Measurements from ENCODE around the gene BTBD9. TPM values are rescaled to one million over a fixed set of nuclear protein-coding genes. Genes with fewer than 3 reads are reported as not detected.

Gene BTBD9
- total RNA-seq, 1 donor from 2014 or later = 24.1 TPM

DNA sequence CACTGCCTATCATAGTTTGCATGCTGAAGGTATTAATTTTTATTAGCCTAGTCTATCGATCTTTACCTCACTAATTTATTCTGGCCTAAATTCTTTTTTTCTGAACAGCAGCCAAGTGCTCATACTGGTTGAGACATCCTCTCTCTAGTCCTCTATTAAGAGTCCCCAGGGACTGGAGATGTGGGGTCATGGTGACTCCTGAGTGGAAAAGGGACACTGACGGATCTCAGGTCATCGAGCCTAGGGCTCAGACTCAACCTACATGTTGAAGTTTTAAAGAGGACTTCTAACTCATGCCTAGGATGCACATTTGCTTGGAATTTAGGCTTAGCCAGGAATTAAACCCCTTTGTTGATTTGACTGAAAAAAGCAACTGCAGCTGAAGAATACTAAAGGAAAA lies 378.1 kb downstream of the BTBD9 start:
- Histone ChIP-seq H3K36me3 (peaks cover 0 to 6% of the 10 kb centered on the region in 2 donors), H3K9me3 (no peaks in the 10 kb centered on the region), H3K27me3 (no peaks in the 10 kb centered on the region), H3K27ac (no peak overlapping the region), H3K4me3 (no peak overlapping the region), H3K4me1 (peaks cover 20% of the 10 kb centered on the region)
- intact Hi-C loops (cut with DNase I) = no loop called here
- TF ChIP-seq POLR2AphosphoS5 (IDR thresholded peaks at IDR 0.05; ENCODE audit: insufficient read depth in 1 of 2, low read depth in 1 of 2) (no peak), POLR2A (IDR thresholded peaks at IDR 0.05) (no peak)
- TF ChIP-seq, protein P1, sequence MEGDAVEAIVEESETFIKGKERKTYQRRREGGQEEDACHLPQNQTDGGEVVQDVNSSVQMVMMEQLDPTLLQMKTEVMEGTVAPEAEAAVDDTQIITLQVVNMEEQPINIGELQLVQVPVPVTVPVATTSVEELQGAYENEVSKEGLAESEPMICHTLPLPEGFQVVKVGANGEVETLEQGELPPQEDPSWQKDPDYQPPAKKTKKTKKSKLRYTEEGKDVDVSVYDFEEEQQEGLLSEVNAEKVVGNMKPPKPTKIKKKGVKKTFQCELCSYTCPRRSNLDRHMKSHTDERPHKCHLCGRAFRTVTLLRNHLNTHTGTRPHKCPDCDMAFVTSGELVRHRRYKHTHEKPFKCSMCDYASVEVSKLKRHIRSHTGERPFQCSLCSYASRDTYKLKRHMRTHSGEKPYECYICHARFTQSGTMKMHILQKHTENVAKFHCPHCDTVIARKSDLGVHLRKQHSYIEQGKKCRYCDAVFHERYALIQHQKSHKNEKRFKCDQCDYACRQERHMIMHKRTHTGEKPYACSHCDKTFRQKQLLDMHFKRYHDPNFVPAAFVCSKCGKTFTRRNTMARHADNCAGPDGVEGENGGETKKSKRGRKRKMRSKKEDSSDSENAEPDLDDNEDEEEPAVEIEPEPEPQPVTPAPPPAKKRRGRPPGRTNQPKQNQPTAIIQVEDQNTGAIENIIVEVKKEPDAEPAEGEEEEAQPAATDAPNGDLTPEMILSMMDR (IDR thresholded peaks at IDR 0.05) = no peak
- no peak for DNase-seq (ENCODE audit: extremely low spot score in 2 of 2)

DNA sequence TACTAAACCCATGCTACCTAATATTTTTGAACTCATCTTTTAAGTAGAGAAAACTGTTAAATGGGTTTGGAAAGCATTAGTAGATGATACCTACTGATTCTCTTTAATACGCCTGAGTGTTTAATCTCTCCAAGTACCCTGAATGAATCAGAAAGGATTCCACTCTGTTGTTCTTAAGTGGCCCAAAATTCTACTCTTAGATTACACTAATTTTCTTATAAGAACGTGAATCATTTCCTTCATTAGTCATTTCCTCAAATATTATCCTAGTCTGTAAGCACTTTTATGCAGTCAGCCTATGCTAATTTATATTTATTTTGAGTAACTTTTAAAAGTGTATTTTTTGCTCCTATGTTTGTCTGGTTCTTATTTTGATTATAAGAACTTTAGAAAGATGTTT lies 380.0 kb downstream of the BTBD9 start:
- no peak for TF ChIP-seq POLR2AphosphoS5 (IDR thresholded peaks at IDR 0.05; ENCODE audit: insufficient read depth in 1 of 2, low read depth in 1 of 2)
- no peak for TF ChIP-seq POLR2A (IDR thresholded peaks at IDR 0.05)
- TF ChIP-seq, protein P1 (IDR thresholded peaks at IDR 0.05) = no peak
- intact Hi-C loops (cut with DNase I) = no loop called here
- H3K4me3 ChIP-seq = no peak overlapping the region

DNA sequence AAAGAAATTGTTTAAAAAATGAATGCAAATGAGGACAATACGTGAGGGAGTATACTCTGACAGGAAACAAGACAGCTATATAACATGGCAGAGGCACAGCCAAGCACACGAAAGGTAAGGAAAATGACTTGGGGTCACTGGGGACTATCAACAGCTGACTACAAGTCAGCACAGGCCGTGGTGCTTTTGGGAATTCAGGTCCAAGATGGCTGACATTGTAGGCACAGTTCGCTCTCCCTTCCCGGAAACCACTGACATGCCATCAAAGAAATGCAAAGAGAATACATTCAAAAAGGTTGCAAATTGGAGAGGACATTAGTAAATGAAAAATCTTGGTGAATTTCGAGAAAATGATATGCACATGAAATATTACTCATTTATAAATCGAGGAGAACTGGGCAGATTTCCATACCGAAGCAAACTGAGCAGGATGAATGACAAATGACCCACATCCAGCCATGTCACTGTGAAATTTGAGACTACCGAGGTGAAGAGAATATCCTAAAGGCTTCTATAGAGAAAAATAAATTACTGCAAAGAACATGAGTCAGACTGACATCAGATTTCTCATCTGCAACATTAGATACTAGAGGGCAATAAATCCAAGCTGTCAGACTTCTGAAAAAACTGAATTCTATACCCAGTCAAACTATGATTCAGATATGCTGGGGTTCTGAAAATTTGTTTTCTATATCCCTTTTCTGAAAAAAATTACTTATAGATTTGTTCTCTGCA lies 391.1 kb downstream of the BTBD9 start:
- Histone ChIP-seq H3K27ac (no peak overlapping the region), H3K36me3 (no peaks in the 10 kb centered on the region), H3K9me3 (no peaks in the 10 kb centered on the region), H3K27me3 (no peaks in the 10 kb centered on the region), H3K4me3 (no peak overlapping the region), H3K4me1 (no peaks in the 10 kb centered on the region)
- no peak for DNase-seq (ENCODE audit: extremely low spot score in 2 of 2)
- TF ChIP-seq, protein P1 (IDR thresholded peaks at IDR 0.05) = no peak
- TF ChIP-seq POLR2AphosphoS5 (IDR thresholded peaks at IDR 0.05; ENCODE audit: insufficient read depth in 1 of 2, low read depth in 1 of 2) (no peak), POLR2A (IDR thresholded peaks at IDR 0.05) (no peak)
- intact Hi-C loops (cut with DNase I) = no loop called here

More for the DNA sequence above, 380.0 kb downstream of the BTBD9 start:
- no peak for DNase-seq (ENCODE audit: extremely low spot score in 2 of 2)
- no peak overlapping the region for H3K27ac ChIP-seq
- H3K36me3 ChIP-seq = peaks cover 0 to 14% of the 10 kb centered on the region in 2 donors
- H3K9me3 ChIP-seq = no peaks in the 10 kb centered on the region
- peaks cover 20% of the 10 kb centered on the region for H3K4me1 ChIP-seq
- H3K27me3 ChIP-seq = no peaks in the 10 kb centered on the region

DNA sequence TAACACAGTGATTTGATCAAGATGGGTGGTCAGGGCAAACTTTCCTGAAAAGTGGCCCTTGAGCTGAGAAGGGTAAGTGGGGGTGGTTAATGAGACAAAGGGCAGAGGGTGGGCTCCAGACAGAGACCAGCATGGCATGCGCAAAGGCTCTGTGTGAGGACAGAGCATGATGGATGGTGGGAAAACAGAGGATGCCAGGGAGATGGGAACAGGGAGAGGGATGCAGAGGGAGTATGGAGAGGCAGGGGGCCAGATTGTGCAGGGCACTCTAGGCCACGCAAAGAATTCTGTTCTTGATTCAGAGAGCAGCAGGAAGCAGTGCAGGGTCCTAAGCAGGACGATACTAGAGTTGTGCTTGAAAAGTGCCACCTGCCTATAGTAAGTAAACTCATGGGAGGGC lies 394.4 kb downstream of the BTBD9 start:
- TF ChIP-seq, protein P1 (IDR thresholded peaks at IDR 0.05) = no peak
- TF ChIP-seq POLR2AphosphoS5 (IDR thresholded peaks at IDR 0.05; ENCODE audit: insufficient read depth in 1 of 2, low read depth in 1 of 2) (no peak), POLR2A (IDR thresholded peaks at IDR 0.05) (no peak)
- Histone ChIP-seq H3K4me3 (no peak overlapping the region), H3K9me3 (no peaks in the 10 kb centered on the region), H3K36me3 (no peaks in the 10 kb centered on the region), H3K27me3 (no peaks in the 10 kb centered on the region), H3K4me1 (no peaks in the 10 kb centered on the region), H3K27ac (no peak overlapping the region)
- DNase-seq (ENCODE audit: extremely low spot score in 2 of 2) = no peak
- intact Hi-C loops (cut with DNase I) = no loop called here

DNA sequence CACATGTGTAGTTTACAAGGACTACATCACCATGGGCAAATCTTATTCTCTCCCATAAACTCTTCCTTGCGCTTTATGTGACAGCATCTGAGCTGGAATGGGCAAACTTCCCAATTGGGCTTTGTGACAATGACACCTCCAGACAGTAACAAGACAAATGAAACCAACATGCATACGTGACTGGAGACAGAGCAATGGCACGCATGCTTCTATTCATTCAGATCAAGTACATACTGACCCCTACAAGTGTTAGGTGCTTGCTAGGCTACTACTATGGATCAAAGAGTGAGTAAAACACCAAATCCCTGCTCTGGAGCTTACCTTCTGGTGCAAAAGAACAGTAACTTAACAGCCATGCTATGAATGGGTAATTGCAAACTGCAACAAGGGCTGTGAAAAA lies 394.9 kb downstream of the BTBD9 start:
- no peak overlapping the region for H3K27ac ChIP-seq
- H3K36me3 ChIP-seq = no peaks in the 10 kb centered on the region
- intact Hi-C loops (cut with DNase I) = no loop called here
- no peak overlapping the region for H3K4me3 ChIP-seq
- TF ChIP-seq, protein P1 (IDR thresholded peaks at IDR 0.05) = no peak
- TF ChIP-seq POLR2A (IDR thresholded peaks at IDR 0.05) (no peak), POLR2AphosphoS5 (IDR thresholded peaks at IDR 0.05; ENCODE audit: insufficient read depth in 1 of 2, low read depth in 1 of 2) (no peak)
- no peak for DNase-seq (ENCODE audit: extremely low spot score in 2 of 2)
- no peaks in the 10 kb centered on the region for H3K27me3 ChIP-seq
- H3K9me3 ChIP-seq = no peaks in the 10 kb centered on the region
- no peaks in the 10 kb centered on the region for H3K4me1 ChIP-seq

All from vagina (tissue), 2 donors.